ENCODE measurements around the gene MCF2L2. TPM values are rescaled to one million over a fixed set of nuclear protein-coding genes. Genes with fewer than 3 reads are reported as not detected.
A peak's percentile ranks its signal among the peaks of the same experiment; 100 is the strongest.

The MCF2L2 gene
- total RNA-seq, 1 experiment from 2014 or later = 12.2 TPM

- Histone ChIP-seq H3K4me3 (ENCODE audit: low read length) (no peak overlapping the region), H3K4me2 (ENCODE audit: low read depth, low read length, poor library complexity, severe bottlenecking) (no peak overlapping the region), H3K79me2 (ENCODE audit: low read length) (no peaks in the 10 kb centered on the region), H3K9ac (ENCODE audit: low read length) (no peak overlapping the region), H3K27me3 (ENCODE audit: low read length) (no peaks in the 10 kb centered on the region), H3K36me3 (ENCODE audit: insufficient read depth, low read length) (peaks cover 29% of the 10 kb centered on the region; the same call in 1 of the 2 replicates), H3K9me3 (ENCODE audit: low read length) (no peaks in the 10 kb centered on the region), H4K20me1 (ENCODE audit: insufficient read depth, low read depth, low read length) (no peaks in the 10 kb centered on the region), H3K27ac (ENCODE audit: low read length) (no peak overlapping the region), H2AFZ (ENCODE audit: low read length) (no peak overlapping the region), H3K9me2 (replicated peaks; ENCODE audit: insufficient read depth, low read length) (no peaks in the 10 kb centered on the region), H3K4me1 (ENCODE audit: low read length) (peaks cover 34% of the 10 kb centered on the region)
- no peak for DNase-seq
Observed at GRCh38 chr3:183134844-183135243, 293.6 kb downstream of the MCF2L2 start.

- H3K4me3 ChIP-seq (ENCODE audit: low read length) = no peak overlapping the region
- peaks cover 31% of the 10 kb centered on the region for H3K36me3 ChIP-seq (ENCODE audit: insufficient read depth, low read length)
- no peaks in the 10 kb centered on the region for H3K9me3 ChIP-seq (ENCODE audit: low read length)
- no peak overlapping the region; the same call in 1 of the 2 replicates for H3K9ac ChIP-seq (ENCODE audit: low read length)
- H3K79me2 ChIP-seq (ENCODE audit: low read length) = no peaks in the 10 kb centered on the region
- H2AFZ ChIP-seq (ENCODE audit: low read length) = peak overlapping the region; percentile 60; the same call in 1 of the 2 replicates
- no peaks in the 10 kb centered on the region for H3K27me3 ChIP-seq (ENCODE audit: low read length)
- no peaks in the 10 kb centered on the region for H3K9me2 ChIP-seq (replicated peaks; ENCODE audit: insufficient read depth, low read length)
- H3K27ac ChIP-seq (ENCODE audit: low read length) = no peak overlapping the region
- peaks cover 37% of the 10 kb centered on the region for H3K4me1 ChIP-seq (ENCODE audit: low read length)
- peak; percentile 67 for DNase-seq
- H3K4me2 ChIP-seq (ENCODE audit: low read depth, low read length, poor library complexity, severe bottlenecking) = peak overlapping the region; percentile 21
- H4K20me1 ChIP-seq (ENCODE audit: insufficient read depth, low read depth, low read length) = no peaks in the 10 kb centered on the region
Observed at GRCh38 chr3:183132409-183132808, 296.0 kb downstream of the MCF2L2 start.

- no peak overlapping the region for H3K4me3 ChIP-seq (ENCODE audit: low read length)
- no peak overlapping the region for H3K9ac ChIP-seq (ENCODE audit: low read length)
- no peaks in the 10 kb centered on the region for H3K27me3 ChIP-seq (ENCODE audit: low read length)
- no peaks in the 10 kb centered on the region for H3K9me3 ChIP-seq (ENCODE audit: low read length)
- H4K20me1 ChIP-seq (ENCODE audit: insufficient read depth, low read depth, low read length) = no peaks in the 10 kb centered on the region
- peak overlapping the region; percentile 21 for H3K4me2 ChIP-seq (ENCODE audit: low read depth, low read length, poor library complexity, severe bottlenecking)
- H3K27ac ChIP-seq (ENCODE audit: low read length) = no peak overlapping the region
- DNase-seq = no peak
- peaks cover 31% of the 10 kb centered on the region for H3K36me3 ChIP-seq (ENCODE audit: insufficient read depth, low read length)
- H3K79me2 ChIP-seq (ENCODE audit: low read length) = no peaks in the 10 kb centered on the region
- no peaks in the 10 kb centered on the region for H3K9me2 ChIP-seq (replicated peaks; ENCODE audit: insufficient read depth, low read length)
- H2AFZ ChIP-seq (ENCODE audit: low read length) = no peak overlapping the region
- H3K4me1 ChIP-seq (ENCODE audit: low read length) = peaks cover 37% of the 10 kb centered on the region
Observed at GRCh38 chr3:183131735-183132134, 296.7 kb downstream of the MCF2L2 start.

- no peak overlapping the region for H3K4me2 ChIP-seq (ENCODE audit: low read depth, low read length, poor library complexity, severe bottlenecking)
- H3K79me2 ChIP-seq (ENCODE audit: low read length) = no peaks in the 10 kb centered on the region
- H3K4me1 ChIP-seq (ENCODE audit: low read length) = peaks cover 37% of the 10 kb centered on the region
- H3K36me3 ChIP-seq (ENCODE audit: insufficient read depth, low read length) = peaks cover 31% of the 10 kb centered on the region
- no peaks in the 10 kb centered on the region for H3K27me3 ChIP-seq (ENCODE audit: low read length)
- no peak for DNase-seq
- H3K9me3 ChIP-seq (ENCODE audit: low read length) = no peaks in the 10 kb centered on the region
- H3K27ac ChIP-seq (ENCODE audit: low read length) = no peak overlapping the region
- no peaks in the 10 kb centered on the region for H4K20me1 ChIP-seq (ENCODE audit: insufficient read depth, low read depth, low read length)
- H3K9me2 ChIP-seq (replicated peaks; ENCODE audit: insufficient read depth, low read length) = no peaks in the 10 kb centered on the region
- no peak overlapping the region for H3K9ac ChIP-seq (ENCODE audit: low read length)
- no peak overlapping the region for H2AFZ ChIP-seq (ENCODE audit: low read length)
- H3K4me3 ChIP-seq (ENCODE audit: low read length) = no peak overlapping the region
Observed at GRCh38 chr3:183131186-183131725, 297.2 kb downstream of the MCF2L2 start.

- H3K27me3 ChIP-seq (ENCODE audit: low read length) = no peaks in the 10 kb centered on the region
- DNase-seq = no peak
Observed at GRCh38 chr3:183129243-183129642, 299.2 kb downstream of the MCF2L2 start.

GRCh38 chr3:183128709-183129108, 299.7 kb downstream of the MCF2L2 start:
- Histone ChIP-seq H3K4me1 (ENCODE audit: low read length) (peaks cover 50% of the 10 kb centered on the region), H3K9ac (ENCODE audit: low read length) (no peak overlapping the region), H3K36me3 (ENCODE audit: insufficient read depth, low read length) (peaks cover 21% of the 10 kb centered on the region), H4K20me1 (ENCODE audit: insufficient read depth, low read depth, low read length) (no peaks in the 10 kb centered on the region), H3K4me3 (ENCODE audit: low read length) (no peak overlapping the region), H3K27ac (ENCODE audit: low read length) (no peak overlapping the region; the same call in 1 of the 2 replicates), H3K9me2 (replicated peaks; ENCODE audit: insufficient read depth, low read length) (no peaks in the 10 kb centered on the region), H3K27me3 (ENCODE audit: low read length) (no peaks in the 10 kb centered on the region), H3K4me2 (ENCODE audit: low read depth, low read length, poor library complexity, severe bottlenecking) (no peak overlapping the region), H2AFZ (ENCODE audit: low read length) (no peak overlapping the region), H3K9me3 (ENCODE audit: low read length) (no peaks in the 10 kb centered on the region), H3K79me2 (ENCODE audit: low read length) (no peaks in the 10 kb centered on the region)
- DNase-seq = no peak

More at GRCh38 chr3:183129243-183129642, 299.2 kb downstream of the MCF2L2 start:
- H3K36me3 ChIP-seq (ENCODE audit: insufficient read depth, low read length) = peaks cover 21% of the 10 kb centered on the region
- no peak overlapping the region for H3K4me2 ChIP-seq (ENCODE audit: low read depth, low read length, poor library complexity, severe bottlenecking)
- H2AFZ ChIP-seq (ENCODE audit: low read length) = no peak overlapping the region
- 0 out of 2 replicates have a peak overlapping the region, but pooled peaks have one; percentile 10 for H3K27ac ChIP-seq (ENCODE audit: low read length)
- H4K20me1 ChIP-seq (ENCODE audit: insufficient read depth, low read depth, low read length) = no peaks in the 10 kb centered on the region
- H3K4me1 ChIP-seq (ENCODE audit: low read length) = peaks cover 48% of the 10 kb centered on the region
- no peaks in the 10 kb centered on the region for H3K9me3 ChIP-seq (ENCODE audit: low read length)
- no peaks in the 10 kb centered on the region for H3K79me2 ChIP-seq (ENCODE audit: low read length)
- no peak overlapping the region for H3K9ac ChIP-seq (ENCODE audit: low read length)
- no peaks in the 10 kb centered on the region for H3K9me2 ChIP-seq (replicated peaks; ENCODE audit: insufficient read depth, low read length)
- H3K4me3 ChIP-seq (ENCODE audit: low read length) = no peak overlapping the region

Small RNA genes lying within 50 kb of the gene (small RNA-seq; reads per million reads assigned to genes)
- not detected for gene RF00092
- not detected for gene RF00394
- gene RF01241 = not detected
- not detected for gene RNA5SP151
- 6.1 reads per million, percentile 84 among the genes with 10 or more reads in this experiment for gene SNORA63D

Other genes starting within 250 kb of the MCF2L2 start
- 2.0 and 8.6 TPM in 2 replicates for gene B3GNT5, start 175.4 kb downstream of the MCF2L2 start, total RNA-seq (2014; rRNA removed; shearing (Covaris generic); ENCODE audit: low replicate concordance)
- gene KLHL6, start 127.1 kb upstream of the MCF2L2 start, total RNA-seq (2014; rRNA removed; shearing (Covaris generic); ENCODE audit: low replicate concordance) = 41.1 and 50.9 TPM in 2 replicates
- 92.6 and 109 TPM in 2 replicates for gene KLHL24, start 207.0 kb upstream of the MCF2L2 start, total RNA-seq (2014; rRNA removed; shearing (Covaris generic); ENCODE audit: low replicate concordance)